MCF 10A (cell line): Measurements from ENCODE around the gene UCK2. TPM values are rescaled to one million over a fixed set of nuclear protein-coding genes. Genes with fewer than 3 reads are reported as not detected.

Experiments
- BruUV-seq: library from RNA; stranded (reverse); fragments of 400-500 nt; replicated peaks from 2 replicates; lab custom pipeline; 2021; lab: Mats Ljungman, UMichigan
- CTCF ChIA-PET: fragments of 300-600 bp; sonication (Branson Sonifier 250); formaldehyde crosslinking; extraction: SDS; loops from one replicate; lab custom pipeline; 2021; ENCODE audit warnings: antibody characterized with exemption, inconsistent platforms; lab: Yijun Ruan, JAX
- POLR2A ChIA-PET: fragments of 300-600, 350-650 bp; sonication (Branson Sonifier 250); formaldehyde crosslinking; extraction: SDS; loops from one replicate; lab custom pipeline; 2020; ENCODE audit warnings: antibody characterized with exemption, inconsistent platforms; lab: Yijun Ruan, JAX
- DNase-seq: peaks from one replicate; pipeline ENCODE4 v3.0.0-alpha.2; 2018; ENCODE audit not compliant: unreplicated experiment
- H3K27ac Mint-ChIP-seq: one replicate; pipeline ENCODE4 v1.8.0; 2022; ENCODE audit warnings: mild to moderate bottlenecking, low read depth, mixed read lengths; ENCODE audit not compliant: unreplicated experiment
- H3K27me3 Mint-ChIP-seq: one replicate; pipeline ENCODE4 v1.8.0; 2022; ENCODE audit warnings: mixed read lengths; ENCODE audit not compliant: insufficient read depth, unreplicated experiment
- H3K36me3 Mint-ChIP-seq: one replicate; pipeline ENCODE4 v1.8.0; 2022; ENCODE audit warnings: mild to moderate bottlenecking, moderate library complexity, mixed read lengths; ENCODE audit not compliant: insufficient read depth, unreplicated experiment
- H3K4me1 Mint-ChIP-seq: one replicate; pipeline ENCODE4 v1.8.0; 2022; ENCODE audit warnings: mixed read lengths; ENCODE audit not compliant: insufficient read depth, unreplicated experiment
- H3K4me3 Mint-ChIP-seq: one replicate; pipeline ENCODE4 v1.8.0; 2022; ENCODE audit warnings: mild to moderate bottlenecking, moderate library complexity, mixed read lengths; ENCODE audit not compliant: unreplicated experiment
- H3K9me3 Mint-ChIP-seq: one replicate; pipeline ENCODE4 v1.8.0; 2022; ENCODE audit warnings: mixed read lengths; ENCODE audit not compliant: unreplicated experiment
- intact Hi-C: fragments of 100-400 bp; cut with micrococcal nuclease; formaldehyde crosslinking; loops from 2 replicates; pipeline ENCODE4 v1.14.1; 2022
- total RNA-seq: library from RNA; stranded (reverse); gene quantifications from 2 replicates; pipeline ENCODE4 v1.2.3, GENCODE V29; 2022
- TF ChIP-seq, protein P1 (sequence below): fragments of 200-600 bp; IDR thresholded peaks from one replicate; pipeline ENCODE4 v1.8.0; 2022; ENCODE audit warnings: antibody characterized with exemption, mild to moderate bottlenecking; ENCODE audit not compliant: unreplicated experiment

The UCK2 gene
- total RNA-seq, 1 experiment from 2014 or later, result 144 TPM

DNA sequence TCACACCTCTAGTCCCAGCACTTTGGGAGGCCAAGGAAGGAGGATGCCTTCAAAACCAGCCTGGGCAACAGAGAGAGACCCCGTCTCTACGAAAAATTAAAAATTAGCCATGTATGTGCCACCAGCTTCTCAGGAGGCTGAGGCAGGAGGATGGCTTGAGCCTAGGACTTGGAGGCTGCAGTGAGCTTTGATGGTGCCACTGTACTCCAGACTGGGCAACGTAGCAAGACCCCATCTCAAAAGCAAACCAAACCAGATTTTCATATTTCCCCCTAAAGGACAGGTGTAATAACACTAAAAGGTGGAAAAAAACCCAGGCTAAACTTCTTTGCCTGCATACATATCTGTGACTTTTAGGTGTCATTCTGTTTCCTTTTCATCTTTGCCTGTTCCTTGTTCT, 3.7 kb downstream of the UCK2 start:
- intact Hi-C loops, result no loop called here

DNA sequence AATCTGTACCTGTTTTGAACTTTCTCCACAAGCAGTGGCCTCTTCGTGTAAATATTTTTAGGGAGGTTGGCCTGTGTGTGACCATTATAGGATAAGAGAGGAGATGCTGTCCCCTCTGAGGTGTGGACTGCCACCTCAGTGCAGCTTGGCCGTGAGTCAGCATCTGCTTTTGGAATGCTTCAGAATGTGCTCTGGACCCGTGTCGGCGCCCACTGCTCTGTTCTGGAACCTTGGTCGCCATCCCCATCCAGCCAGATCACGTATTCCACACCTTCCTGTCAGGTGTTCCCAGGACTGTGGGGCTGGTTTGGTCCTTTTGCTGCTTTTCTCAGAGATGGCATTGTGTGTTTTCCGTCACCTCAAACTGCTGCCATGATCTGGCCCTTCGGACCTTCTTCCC, 5.5 kb downstream of the UCK2 start:
- ChIA-PET POLR2A (interaction anchor here (0.8 kb wide), 1 partner anchor 23 kb away, joined by 3 read pairs; no protein-coding TSS in a partner anchor), CTCF (interaction anchor here (0.6 kb wide), 1 partner anchor 23 kb away, joined by 4 read pairs; no protein-coding TSS in a partner anchor)
- H3K27me3 Mint-ChIP-seq, result no peaks in the 10 kb centered on the region
- no peak overlapping the region for H3K4me3 Mint-ChIP-seq
- intact Hi-C loops, result no loop called here
- H3K36me3 Mint-ChIP-seq, result peaks cover 14% of the 10 kb centered on the region
- TF ChIP-seq, protein P1, sequence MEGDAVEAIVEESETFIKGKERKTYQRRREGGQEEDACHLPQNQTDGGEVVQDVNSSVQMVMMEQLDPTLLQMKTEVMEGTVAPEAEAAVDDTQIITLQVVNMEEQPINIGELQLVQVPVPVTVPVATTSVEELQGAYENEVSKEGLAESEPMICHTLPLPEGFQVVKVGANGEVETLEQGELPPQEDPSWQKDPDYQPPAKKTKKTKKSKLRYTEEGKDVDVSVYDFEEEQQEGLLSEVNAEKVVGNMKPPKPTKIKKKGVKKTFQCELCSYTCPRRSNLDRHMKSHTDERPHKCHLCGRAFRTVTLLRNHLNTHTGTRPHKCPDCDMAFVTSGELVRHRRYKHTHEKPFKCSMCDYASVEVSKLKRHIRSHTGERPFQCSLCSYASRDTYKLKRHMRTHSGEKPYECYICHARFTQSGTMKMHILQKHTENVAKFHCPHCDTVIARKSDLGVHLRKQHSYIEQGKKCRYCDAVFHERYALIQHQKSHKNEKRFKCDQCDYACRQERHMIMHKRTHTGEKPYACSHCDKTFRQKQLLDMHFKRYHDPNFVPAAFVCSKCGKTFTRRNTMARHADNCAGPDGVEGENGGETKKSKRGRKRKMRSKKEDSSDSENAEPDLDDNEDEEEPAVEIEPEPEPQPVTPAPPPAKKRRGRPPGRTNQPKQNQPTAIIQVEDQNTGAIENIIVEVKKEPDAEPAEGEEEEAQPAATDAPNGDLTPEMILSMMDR, result no peak
- H3K4me1 Mint-ChIP-seq, result peaks cover 51% of the 10 kb centered on the region
- H3K27ac Mint-ChIP-seq, result peak overlapping the region; percentile 23
- BruUV-seq, result no TSS peak
- DNase-seq, result no peak
- H3K9me3 Mint-ChIP-seq, result no peaks in the 10 kb centered on the region

More for the DNA sequence above, 3.7 kb downstream of the UCK2 start:
- no peak for DNase-seq
- Mint-ChIP-seq H3K9me3 (no peaks in the 10 kb centered on the region), H3K36me3 (peaks cover 6% of the 10 kb centered on the region), H3K4me3 (no peak overlapping the region), H3K27me3 (no peaks in the 10 kb centered on the region), H3K27ac (peak overlapping the region; percentile 90), H3K4me1 (peaks cover 43% of the 10 kb centered on the region)
- TF ChIP-seq, protein P1, result no peak
- CTCF ChIA-PET, result interaction anchor here (0.8 to 6.2 kb wide), 9 partner anchors 11 to 230 kb away, joined by 3 to 59 read pairs (median 9); no protein-coding TSS in a partner anchor
- no TSS peak for BruUV-seq
- POLR2A ChIA-PET, result interaction anchor here (0.6 to 5.8 kb wide), 7 partner anchors 13 to 1212 kb away, joined by 3 to 106 read pairs (median 3); partner anchors contain the start of gene TMCO1

DNA sequence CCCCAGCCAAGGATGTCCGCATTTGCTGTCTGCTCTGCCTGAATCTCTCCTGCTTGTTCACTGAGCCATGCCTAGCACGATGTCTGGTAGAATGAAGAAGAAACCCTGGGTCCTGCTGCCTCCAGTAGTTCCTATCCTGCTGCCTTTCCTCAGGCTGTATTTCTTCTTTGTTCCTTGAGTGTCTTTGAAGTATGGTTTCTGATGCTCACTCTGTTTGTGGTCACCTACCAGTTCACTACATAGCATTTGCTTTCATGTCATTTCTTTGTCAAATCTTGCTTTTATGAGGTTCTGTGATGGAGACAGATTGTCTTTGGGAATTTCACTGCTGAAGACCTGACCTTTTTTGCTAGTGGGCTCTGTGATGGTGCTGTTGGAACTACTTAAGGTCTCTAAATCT, 5.9 kb downstream of the UCK2 start:
- DNase-seq, result no peak
- Mint-ChIP-seq H3K9me3 (no peaks in the 10 kb centered on the region), H3K4me1 (peaks cover 55% of the 10 kb centered on the region), H3K27me3 (no peaks in the 10 kb centered on the region), H3K36me3 (peaks cover 14% of the 10 kb centered on the region), H3K4me3 (no peak overlapping the region), H3K27ac (peak overlapping the region; percentile 23)
- ChIA-PET POLR2A (interaction anchor here (0.8 kb wide), 1 partner anchor 23 kb away, joined by 3 read pairs; no protein-coding TSS in a partner anchor), CTCF (interaction anchor here (0.6 kb wide), 1 partner anchor 23 kb away, joined by 4 read pairs; no protein-coding TSS in a partner anchor)
- TF ChIP-seq, protein P1, result no peak
- intact Hi-C loops, result no loop called here
- no TSS peak for BruUV-seq

DNA sequence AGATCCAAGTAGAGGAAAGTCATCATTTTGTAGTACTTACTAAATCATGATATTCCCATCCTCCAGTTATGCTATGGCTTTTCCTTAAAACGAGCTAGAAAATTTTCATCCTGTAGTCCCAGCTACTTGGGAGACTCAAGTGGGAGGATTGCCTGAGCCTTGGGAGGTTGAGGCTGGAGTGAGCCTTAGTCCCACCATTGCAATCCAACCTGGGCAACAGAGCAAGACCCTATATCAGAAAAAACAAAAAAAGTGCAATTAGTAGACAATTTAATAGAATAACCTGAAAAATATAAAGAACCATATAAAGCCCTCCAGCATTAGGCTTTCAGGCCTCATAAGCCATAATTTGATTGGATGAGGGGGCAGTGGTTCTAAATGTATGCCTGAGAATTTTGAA, 6.8 kb downstream of the UCK2 start:
- no TSS peak for BruUV-seq
- peaks cover 14% of the 10 kb centered on the region for H3K36me3 Mint-ChIP-seq
- ChIA-PET CTCF (interaction anchor here (0.7 kb wide), 1 partner anchor 60 kb away, joined by 3 read pairs; no protein-coding TSS in a partner anchor), POLR2A (interaction anchor here (0.7 kb wide), 1 partner anchor 372 kb away, joined by 3 read pairs; no protein-coding TSS in a partner anchor)
- TF ChIP-seq, protein P1, result no peak
- intact Hi-C loops, result no loop called here
- H3K27ac Mint-ChIP-seq, result peak overlapping the region; percentile 71
- no peaks in the 10 kb centered on the region for H3K9me3 Mint-ChIP-seq
- no peaks in the 10 kb centered on the region for H3K27me3 Mint-ChIP-seq
- no peak for DNase-seq
- H3K4me3 Mint-ChIP-seq, result no peak overlapping the region
- H3K4me1 Mint-ChIP-seq, result peaks cover 55% of the 10 kb centered on the region
